ENCODE measurements around the gene RBM19. TPM values are rescaled to one million over a fixed set of nuclear protein-coding genes. Genes with fewer than 3 reads are reported as not detected.
"Not testable (repeated sequence)": the region's sequence is repeated elsewhere in the genome, so short reads cannot be mapped to it uniquely, and the experiment has no call there.

RBM19 gene
- total and polyA plus RNA-seq, 7 experiments from 2014 or later = 10.8 to 108 (median 59.0) TPM

DNA sequence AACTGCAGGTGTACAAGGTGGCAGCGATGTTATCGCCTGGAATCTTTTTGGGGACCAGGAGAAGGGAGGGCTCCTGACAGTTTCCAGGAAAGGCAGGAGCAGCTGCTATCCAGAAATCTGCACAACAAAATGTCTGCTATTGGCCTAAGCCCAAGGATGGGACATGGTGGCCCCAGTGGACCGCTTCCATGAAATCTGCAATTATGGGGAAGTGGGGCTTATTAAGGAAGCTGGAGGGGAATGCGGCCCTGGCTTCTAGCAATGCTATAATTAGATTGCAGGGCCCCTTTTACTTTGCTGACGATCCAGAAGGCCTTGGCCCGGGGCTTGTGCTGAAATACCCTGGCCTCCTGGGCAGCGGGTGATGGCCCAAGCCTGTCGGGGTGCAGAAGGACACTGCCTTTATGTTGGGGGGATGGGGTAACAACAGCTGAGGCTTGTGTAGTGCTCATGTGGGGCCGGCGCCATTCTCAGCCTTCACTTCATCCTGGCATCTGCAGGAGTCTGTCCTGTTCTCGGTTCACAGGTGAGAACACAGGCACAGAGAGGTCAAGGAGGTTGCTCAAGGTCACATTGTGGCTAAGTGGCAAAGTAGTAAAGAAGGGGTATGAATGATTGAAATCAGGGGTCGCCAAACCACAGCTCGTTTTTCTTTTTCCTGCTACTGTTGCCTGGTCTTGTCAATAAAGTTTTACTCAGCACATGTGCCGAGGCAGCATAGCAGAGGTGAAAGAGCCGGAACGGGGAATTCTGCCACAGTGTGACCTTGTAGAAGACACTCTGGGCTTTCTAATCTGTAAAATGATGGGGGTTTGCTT is 153.5 kb downstream of the RBM19 start:
- Mint-ChIP-seq H3K9me3 (peaks cover 0 to 17% (median 7%) of the 10 kb centered on the region in 11 donors), H3K27ac (no peak overlapping the region), H3K36me3 (peaks cover 5 to 84% (median 50%) of the 10 kb centered on the region in 5 donors), H3K4me1 (no peaks in the 10 kb centered on the region), H3K27me3 (no peaks in the 10 kb centered on the region), H3K4me3 (no peak overlapping the region)
- peaks cover 0 to 7% (median 0%) of the 10 kb centered on the region in 3 experiments for H3K9me3 ChIP-seq (ENCODE audit: control insufficient read depth in 2 of 3, low read length in 3 of 3)
- POLR2A ChIA-PET = no interaction called here
- no peaks in the 10 kb centered on the region for H3K4me1 ChIP-seq (ENCODE audit: control insufficient read depth in 2 of 2, insufficient read depth in 2 of 2, low read length in 2 of 2)
- no peak overlapping the region for H3K4me3 ChIP-seq (ENCODE audit: low read length)
- H3K27ac ChIP-seq (ENCODE audit: low read depth, low read length) = no peak overlapping the region
- H3K36me3 ChIP-seq (ENCODE audit: control insufficient read depth in 2 of 3, insufficient read depth in 3 of 3, low read length in 3 of 3) = peaks cover 0 to 7% (median 0%) of the 10 kb centered on the region in 3 experiments
- no peak for ATAC-seq
- no peaks in the 10 kb centered on the region for H3K27me3 ChIP-seq (ENCODE audit: control insufficient read depth in 2 of 2, insufficient read depth in 2 of 2, low read length in 2 of 2)
- no peak for DNase-seq
- intact Hi-C loops (cut with micrococcal nuclease) = no loop called here
- CTCF ChIA-PET = interaction anchor here (0.6 kb wide), 1 partner anchor 27 kb away, joined by 3 read pairs; no protein-coding TSS in a partner anchor

DNA sequence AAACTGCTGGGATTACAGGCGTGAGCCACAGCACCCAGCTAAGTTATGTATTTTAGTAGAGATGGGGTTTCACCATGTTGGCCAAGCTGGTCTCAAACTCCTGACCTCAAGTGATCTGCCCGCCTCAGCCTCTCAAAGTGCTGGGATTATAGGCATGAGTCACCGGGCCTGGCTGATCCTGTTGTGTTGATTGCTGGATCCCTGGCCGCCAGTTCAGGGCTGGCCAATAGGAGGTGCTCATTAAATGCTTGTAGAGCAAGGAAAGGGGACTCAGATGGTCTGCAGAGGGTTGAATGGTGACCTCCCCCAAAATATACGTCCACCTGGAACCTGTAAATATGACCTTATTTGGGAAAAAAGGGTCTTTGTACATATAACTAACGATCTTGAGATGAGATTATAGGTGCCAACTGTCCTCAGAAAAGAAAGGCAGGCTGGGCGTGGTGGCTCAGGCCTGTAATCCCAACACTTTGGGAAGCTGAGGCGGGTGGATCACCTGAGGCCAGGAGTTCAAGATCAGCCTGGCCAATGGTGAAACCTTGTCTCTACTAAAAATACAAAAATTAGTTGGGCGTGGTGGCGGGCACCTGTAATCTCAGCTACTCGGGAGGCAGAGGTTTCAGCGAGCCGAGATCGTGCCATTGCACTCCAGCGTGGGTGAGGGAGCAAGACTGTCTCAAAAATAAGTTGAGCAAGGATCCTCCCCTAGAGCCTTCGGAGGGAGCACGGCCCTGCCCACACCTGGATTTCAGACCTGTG is 156.5 kb downstream of the RBM19 start:
- H3K36me3 ChIP-seq (ENCODE audit: control insufficient read depth in 2 of 3, insufficient read depth in 3 of 3, low read length in 3 of 3); H3K9me3 ChIP-seq (ENCODE audit: control insufficient read depth in 2 of 3, low read length in 3 of 3); H3K27ac ChIP-seq (ENCODE audit: low read depth, low read length); intact Hi-C loops (cut with micrococcal nuclease); H3K4me1 ChIP-seq (ENCODE audit: control insufficient read depth in 2 of 2, insufficient read depth in 2 of 2, low read length in 2 of 2); H3K27me3 Mint-ChIP-seq; H3K4me3 Mint-ChIP-seq; H3K27ac Mint-ChIP-seq; DNase-seq; ATAC-seq; H3K4me1 Mint-ChIP-seq; H3K4me3 ChIP-seq (ENCODE audit: low read length); CTCF ChIA-PET; POLR2A ChIA-PET; H3K27me3 ChIP-seq (ENCODE audit: control insufficient read depth in 2 of 2, insufficient read depth in 2 of 2, low read length in 2 of 2): not testable (repeated sequence)
- H3K9me3 Mint-ChIP-seq = peaks cover 4 to 34% (median 12%) of the 10 kb centered on the region in 11 donors
- H3K36me3 Mint-ChIP-seq = peaks cover 13 to 69% (median 34%) of the 10 kb centered on the region in 5 donors

DNA sequence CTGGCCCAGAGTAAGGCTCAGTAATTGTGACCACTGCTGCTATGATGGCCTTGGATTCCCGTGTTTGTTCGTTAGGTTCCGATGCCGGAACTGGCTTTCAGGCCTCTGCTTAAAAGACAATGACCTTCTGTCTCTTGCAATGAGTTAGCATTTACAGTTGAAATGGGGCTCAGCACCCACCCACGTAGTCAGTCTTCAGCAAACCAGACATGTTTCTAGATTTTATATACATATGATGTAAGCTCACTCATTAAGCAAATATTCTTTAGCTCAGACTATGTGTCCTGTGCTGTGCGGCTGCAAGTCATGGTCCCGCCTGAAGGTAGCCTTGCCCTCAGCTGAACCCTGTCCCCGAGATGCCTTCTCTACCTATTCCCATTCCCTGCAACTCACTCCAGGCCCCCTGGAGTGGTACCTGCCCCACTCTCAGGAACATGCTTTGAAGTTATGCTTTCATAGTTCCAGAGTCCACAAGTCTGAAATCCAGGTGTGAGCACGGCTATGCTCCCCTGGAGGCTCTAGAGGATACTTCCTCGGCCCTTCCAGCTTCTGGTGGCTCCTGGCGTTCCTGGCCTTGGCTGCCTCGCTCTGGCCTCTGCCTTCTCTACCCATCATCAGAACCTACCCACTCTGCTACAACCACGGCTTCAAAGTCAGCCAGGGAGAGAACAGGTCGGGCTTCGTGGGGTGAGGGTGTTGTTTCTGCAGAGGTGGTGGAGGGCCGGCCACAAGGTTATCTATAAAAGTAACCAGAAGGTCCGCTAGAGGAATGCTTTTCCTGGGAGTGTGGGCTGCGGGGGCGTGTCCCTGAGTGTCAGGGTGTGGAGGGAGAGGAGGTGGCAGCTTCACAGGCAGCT is 157.8 kb downstream of the RBM19 start:
- intact Hi-C loops (cut with micrococcal nuclease) = no loop called here
- H3K27ac Mint-ChIP-seq = no peak overlapping the region
- CTCF ChIA-PET = no interaction called here
- peaks cover 13 to 65% (median 36%) of the 10 kb centered on the region in 5 donors for H3K36me3 Mint-ChIP-seq
- peaks cover 0 to 7% (median 0%) of the 10 kb centered on the region in 3 experiments for H3K9me3 ChIP-seq (ENCODE audit: control insufficient read depth in 2 of 3, low read length in 3 of 3)
- no peak overlapping the region for H3K27ac ChIP-seq (ENCODE audit: low read depth, low read length)
- ATAC-seq = no peak
- H3K4me3 Mint-ChIP-seq = no peak overlapping the region
- no peaks in the 10 kb centered on the region for H3K27me3 Mint-ChIP-seq
- peaks cover 0 to 8% (median 0%) of the 10 kb centered on the region in 3 experiments for H3K36me3 ChIP-seq (ENCODE audit: control insufficient read depth in 2 of 3, insufficient read depth in 3 of 3, low read length in 3 of 3)
- no peaks in the 10 kb centered on the region for H3K4me1 Mint-ChIP-seq
- no peak for DNase-seq
- no peaks in the 10 kb centered on the region for H3K4me1 ChIP-seq (ENCODE audit: control insufficient read depth in 2 of 2, insufficient read depth in 2 of 2, low read length in 2 of 2)
- no peaks in the 10 kb centered on the region for H3K27me3 ChIP-seq (ENCODE audit: control insufficient read depth in 2 of 2, insufficient read depth in 2 of 2, low read length in 2 of 2)
- POLR2A ChIA-PET = no interaction called here
- H3K4me3 ChIP-seq (ENCODE audit: low read length) = no peak overlapping the region
- H3K9me3 Mint-ChIP-seq = peaks cover 4 to 34% (median 12%) of the 10 kb centered on the region in 11 donors

DNA sequence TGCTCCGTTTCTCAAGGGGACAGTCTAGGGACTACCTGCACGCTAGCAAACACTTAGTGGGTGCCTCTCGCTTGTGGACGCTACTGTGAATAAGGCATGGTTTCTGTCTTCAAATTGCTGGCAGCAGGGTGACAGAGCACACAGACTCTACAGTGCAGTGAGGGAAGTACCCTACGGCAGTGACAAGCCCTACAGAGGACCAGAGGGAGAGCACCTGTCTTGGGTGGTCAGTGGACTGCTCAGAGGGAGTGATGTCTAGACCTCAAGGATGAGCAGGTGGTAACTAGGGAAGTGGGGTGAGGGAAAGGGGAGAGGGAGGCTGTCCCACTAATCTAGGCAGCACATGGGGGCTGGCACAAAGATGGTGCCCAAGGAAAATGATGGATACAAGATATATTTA is 160.5 kb downstream of the RBM19 start:
- no peaks in the 10 kb centered on the region for H3K27me3 ChIP-seq (ENCODE audit: control insufficient read depth in 2 of 2, insufficient read depth in 2 of 2, low read length in 2 of 2)
- H3K9me3 ChIP-seq (ENCODE audit: control insufficient read depth in 2 of 3, low read length in 3 of 3) = no peaks in the 10 kb centered on the region
- H3K9me3 Mint-ChIP-seq = peaks cover 4 to 26% (median 12%) of the 10 kb centered on the region in 11 donors
- no peaks in the 10 kb centered on the region for H3K4me1 ChIP-seq (ENCODE audit: control insufficient read depth in 2 of 2, insufficient read depth in 2 of 2, low read length in 2 of 2)
- POLR2A ChIA-PET = no interaction called here
- intact Hi-C loops (cut with micrococcal nuclease) = no loop called here
- peaks cover 13 to 46% (median 20%) of the 10 kb centered on the region in 5 donors for H3K36me3 Mint-ChIP-seq
- no peak overlapping the region for H3K27ac ChIP-seq (ENCODE audit: low read depth, low read length)
- CTCF ChIA-PET = no interaction called here
- H3K4me3 ChIP-seq (ENCODE audit: low read length) = no peak overlapping the region
- no peaks in the 10 kb centered on the region for H3K4me1 Mint-ChIP-seq
- DNase-seq = no peak
- no peaks in the 10 kb centered on the region for H3K27me3 Mint-ChIP-seq
- H3K36me3 ChIP-seq (ENCODE audit: control insufficient read depth in 2 of 3, insufficient read depth in 3 of 3, low read length in 3 of 3) = peaks cover 0 to 4% (median 0%) of the 10 kb centered on the region in 3 experiments
- no peak overlapping the region for H3K27ac Mint-ChIP-seq
- H3K4me3 Mint-ChIP-seq = no peak overlapping the region
- no peak for ATAC-seq

DNA sequence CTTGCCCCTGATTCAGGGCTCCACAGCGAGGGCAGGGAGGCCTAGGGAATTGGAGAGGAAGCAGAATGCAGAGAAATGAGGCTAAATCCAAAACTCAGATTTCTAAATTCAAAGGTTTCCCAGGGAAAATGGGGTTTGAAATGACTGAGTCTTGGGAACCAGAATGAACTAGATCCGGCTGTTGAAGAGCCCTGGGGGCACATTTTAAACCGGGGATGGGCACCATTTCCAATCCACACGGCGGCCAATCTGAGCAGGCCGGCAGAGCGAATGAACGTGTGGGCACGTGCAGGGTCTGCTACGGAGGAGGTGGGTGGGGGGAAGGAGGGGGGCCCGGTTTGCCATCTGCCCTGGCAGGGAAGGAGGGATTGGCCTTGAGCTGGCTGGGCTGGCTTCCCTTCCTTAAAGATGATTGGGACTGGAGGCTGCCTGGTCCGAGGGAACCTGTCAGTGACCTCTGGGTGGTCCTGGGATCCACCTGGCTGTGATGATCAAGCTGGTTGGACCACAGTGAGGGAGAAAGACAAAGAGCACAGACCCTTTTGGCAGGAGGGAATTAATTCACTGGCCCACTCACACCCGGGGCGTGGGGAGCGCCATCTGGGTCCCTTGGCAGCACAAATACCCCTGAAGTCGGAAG is 161.0 kb downstream of the RBM19 start:
- Mint-ChIP-seq H3K4me1 (no peaks in the 10 kb centered on the region), H3K27me3 (no peaks in the 10 kb centered on the region), H3K27ac (no peak overlapping the region), H3K9me3 (peaks cover 4 to 26% (median 12%) of the 10 kb centered on the region in 11 donors), H3K4me3 (no peak overlapping the region), H3K36me3 (peaks cover 13 to 43% (median 20%) of the 10 kb centered on the region in 5 donors)
- no peaks in the 10 kb centered on the region for H3K4me1 ChIP-seq (ENCODE audit: control insufficient read depth in 2 of 2, insufficient read depth in 2 of 2, low read length in 2 of 2)
- H3K9me3 ChIP-seq (ENCODE audit: control insufficient read depth in 2 of 3, low read length in 3 of 3) = no peaks in the 10 kb centered on the region
- ATAC-seq (no peak), DNase-seq (no peak)
- no peak overlapping the region for H3K4me3 ChIP-seq (ENCODE audit: low read length)
- intact Hi-C loops (cut with micrococcal nuclease) = no loop called here
- ChIA-PET POLR2A (no interaction called here), CTCF (no interaction called here)
- no peak overlapping the region for H3K27ac ChIP-seq (ENCODE audit: low read depth, low read length)
- no peaks in the 10 kb centered on the region for H3K27me3 ChIP-seq (ENCODE audit: control insufficient read depth in 2 of 2, insufficient read depth in 2 of 2, low read length in 2 of 2)
- peaks cover 0 to 4% (median 0%) of the 10 kb centered on the region in 3 experiments for H3K36me3 ChIP-seq (ENCODE audit: control insufficient read depth in 2 of 3, insufficient read depth in 3 of 3, low read length in 3 of 3)

DNA sequence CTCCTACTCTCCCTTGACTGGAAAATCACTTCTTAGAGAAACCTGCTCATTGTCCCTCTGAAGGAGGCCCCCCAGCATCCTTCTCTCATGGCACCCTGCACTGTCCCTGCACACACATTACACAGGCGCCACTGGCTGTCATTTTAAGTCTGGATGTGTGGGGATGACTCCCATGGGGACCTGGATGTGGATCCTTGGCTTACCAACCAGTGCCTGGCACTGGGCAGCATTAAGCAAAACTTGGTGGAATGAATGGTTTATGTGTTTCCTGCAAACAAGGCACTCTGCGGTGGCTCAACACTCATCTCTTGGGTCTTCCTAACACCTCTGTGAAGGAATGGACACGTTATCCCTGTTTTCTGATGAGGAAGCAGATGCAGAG is 162.4 kb downstream of the RBM19 start:
- no peak for DNase-seq
- no peaks in the 10 kb centered on the region for H3K27me3 Mint-ChIP-seq
- no peak overlapping the region for H3K27ac Mint-ChIP-seq
- peaks cover 0 to 4% (median 0%) of the 10 kb centered on the region in 3 experiments for H3K36me3 ChIP-seq (ENCODE audit: control insufficient read depth in 2 of 3, insufficient read depth in 3 of 3, low read length in 3 of 3)
- no peaks in the 10 kb centered on the region for H3K9me3 ChIP-seq (ENCODE audit: control insufficient read depth in 2 of 3, low read length in 3 of 3)
- ATAC-seq = no peak
- peaks cover 4 to 26% (median 12%) of the 10 kb centered on the region in 11 donors for H3K9me3 Mint-ChIP-seq
- ChIA-PET POLR2A (no interaction called here), CTCF (no interaction called here)
- H3K27ac ChIP-seq (ENCODE audit: low read depth, low read length) = no peak overlapping the region
- H3K36me3 Mint-ChIP-seq = peaks cover 13 to 36% (median 20%) of the 10 kb centered on the region in 5 donors
- no peak overlapping the region for H3K4me3 ChIP-seq (ENCODE audit: low read length)
- H3K4me3 Mint-ChIP-seq = no peak overlapping the region
- no peaks in the 10 kb centered on the region for H3K4me1 Mint-ChIP-seq
- intact Hi-C loops (cut with micrococcal nuclease) = no loop called here
- H3K27me3 ChIP-seq (ENCODE audit: control insufficient read depth in 2 of 2, insufficient read depth in 2 of 2, low read length in 2 of 2) = no peaks in the 10 kb centered on the region
- H3K4me1 ChIP-seq (ENCODE audit: control insufficient read depth in 2 of 2, insufficient read depth in 2 of 2, low read length in 2 of 2) = no peaks in the 10 kb centered on the region

Data from naive thymus-derived CD4-positive, alpha-beta T cell (primary cell).